Nephron (organoid): ENCODE measurements around the gene XKR7.

Source experiments
- H3K27ac Mint-ChIP-seq, 3 experiments: 2 replicates each; pipeline ENCODE4 v1.8.0; 2020; ENCODE audit warnings: mixed read lengths in 3 of 3, mild to moderate bottlenecking in 2 of 3, moderate library complexity in 1 of 3
- H3K27me3 Mint-ChIP-seq: 2 replicates; pipeline ENCODE4 v1.8.0; 2021; ENCODE audit warnings: low read depth, mild to moderate bottlenecking, moderate library complexity, mixed read lengths
- H3K36me3 Mint-ChIP-seq: 2 replicates; pipeline ENCODE4 v1.8.0; 2020; ENCODE audit warnings: low read depth, mixed read lengths
- H3K4me1 Mint-ChIP-seq: 2 replicates; pipeline ENCODE4 v1.8.0; 2020; ENCODE audit warnings: mixed read lengths
- H3K4me3 Mint-ChIP-seq, 3 experiments: 2 replicates each; pipeline ENCODE4 v1.8.0; 2020; ENCODE audit warnings: mild to moderate bottlenecking in 3 of 3, mixed read lengths in 3 of 3, moderate library complexity in 2 of 3
- H3K9me3 Mint-ChIP-seq: 2 replicates; pipeline ENCODE4 v1.8.0; 2020; ENCODE audit warnings: mixed read lengths
- TF ChIP-seq, protein P1 (sequence below), 3 experiments: fragments of 200-600 bp; sonication (generic); IDR thresholded peaks; one replicate each; pipeline ENCODE4 v1.5.0; 2021; ENCODE audit warnings: antibody characterized with exemption in 3 of 3; ENCODE audit not compliant: unreplicated experiment in 3 of 3

XKR7 gene

DNA sequence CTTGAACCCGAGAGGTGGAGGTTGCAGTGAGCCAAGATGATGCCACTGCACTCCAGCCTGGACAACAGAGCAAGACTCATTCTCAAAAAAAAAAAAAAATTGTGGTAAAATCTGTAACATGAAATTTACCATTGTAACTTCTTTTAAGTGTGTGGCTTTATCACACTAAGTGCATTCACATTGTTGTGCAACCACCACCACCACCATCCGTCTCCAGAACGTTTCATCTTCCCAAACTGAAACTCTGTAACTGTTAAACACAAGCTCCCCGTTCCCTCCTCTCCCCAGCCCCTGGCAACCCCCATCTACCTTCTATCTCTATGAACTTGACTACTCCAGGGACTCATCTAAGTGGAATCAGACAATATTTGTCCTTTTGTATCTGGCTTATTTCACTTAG, 45.8 kb upstream of the XKR7 start:
- H3K4me1 Mint-ChIP-seq = peaks cover 15% of the 10 kb centered on the region

DNA sequence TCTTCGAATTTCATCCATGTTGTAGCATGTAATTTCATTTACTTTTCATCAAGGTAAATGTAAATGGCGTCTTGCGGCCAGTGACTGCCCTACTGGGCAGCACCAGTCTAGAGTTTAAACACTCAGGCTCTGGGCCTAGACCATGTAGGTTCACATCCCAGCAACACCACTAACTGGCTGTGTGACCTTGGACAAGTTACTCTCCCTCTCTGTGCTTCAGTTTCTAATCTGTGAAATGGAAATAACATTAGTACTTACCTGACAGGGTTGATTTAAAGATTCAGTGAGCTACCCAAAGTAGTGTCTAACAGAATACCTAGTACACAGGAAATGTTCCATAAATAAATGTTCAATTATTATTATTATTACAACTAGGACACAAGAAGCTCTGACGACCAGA, 45.4 kb upstream of the XKR7 start:
- TF ChIP-seq, protein P1, sequence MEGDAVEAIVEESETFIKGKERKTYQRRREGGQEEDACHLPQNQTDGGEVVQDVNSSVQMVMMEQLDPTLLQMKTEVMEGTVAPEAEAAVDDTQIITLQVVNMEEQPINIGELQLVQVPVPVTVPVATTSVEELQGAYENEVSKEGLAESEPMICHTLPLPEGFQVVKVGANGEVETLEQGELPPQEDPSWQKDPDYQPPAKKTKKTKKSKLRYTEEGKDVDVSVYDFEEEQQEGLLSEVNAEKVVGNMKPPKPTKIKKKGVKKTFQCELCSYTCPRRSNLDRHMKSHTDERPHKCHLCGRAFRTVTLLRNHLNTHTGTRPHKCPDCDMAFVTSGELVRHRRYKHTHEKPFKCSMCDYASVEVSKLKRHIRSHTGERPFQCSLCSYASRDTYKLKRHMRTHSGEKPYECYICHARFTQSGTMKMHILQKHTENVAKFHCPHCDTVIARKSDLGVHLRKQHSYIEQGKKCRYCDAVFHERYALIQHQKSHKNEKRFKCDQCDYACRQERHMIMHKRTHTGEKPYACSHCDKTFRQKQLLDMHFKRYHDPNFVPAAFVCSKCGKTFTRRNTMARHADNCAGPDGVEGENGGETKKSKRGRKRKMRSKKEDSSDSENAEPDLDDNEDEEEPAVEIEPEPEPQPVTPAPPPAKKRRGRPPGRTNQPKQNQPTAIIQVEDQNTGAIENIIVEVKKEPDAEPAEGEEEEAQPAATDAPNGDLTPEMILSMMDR (IDR thresholded peaks at IDR 0.05; ENCODE audit: unreplicated experiment in 3 of 3) = no peak
- H3K4me3 Mint-ChIP-seq = no peak overlapping the region
- H3K27me3 Mint-ChIP-seq = peaks cover 5% of the 10 kb centered on the region
- peaks cover 15% of the 10 kb centered on the region for H3K4me1 Mint-ChIP-seq
- H3K9me3 Mint-ChIP-seq = no peaks in the 10 kb centered on the region
- H3K27ac Mint-ChIP-seq = no peak overlapping the region
- peaks cover 3% of the 10 kb centered on the region for H3K36me3 Mint-ChIP-seq

More for the DNA sequence above, 45.8 kb upstream of the XKR7 start:
- Mint-ChIP-seq H3K9me3 (no peaks in the 10 kb centered on the region), H3K27ac (no peak overlapping the region), H3K27me3 (peaks cover 5% of the 10 kb centered on the region), H3K36me3 (peaks cover 3% of the 10 kb centered on the region), H3K4me3 (no peak overlapping the region)
- TF ChIP-seq, protein P1 (IDR thresholded peaks at IDR 0.05; ENCODE audit: unreplicated experiment in 3 of 3) = no peak

DNA sequence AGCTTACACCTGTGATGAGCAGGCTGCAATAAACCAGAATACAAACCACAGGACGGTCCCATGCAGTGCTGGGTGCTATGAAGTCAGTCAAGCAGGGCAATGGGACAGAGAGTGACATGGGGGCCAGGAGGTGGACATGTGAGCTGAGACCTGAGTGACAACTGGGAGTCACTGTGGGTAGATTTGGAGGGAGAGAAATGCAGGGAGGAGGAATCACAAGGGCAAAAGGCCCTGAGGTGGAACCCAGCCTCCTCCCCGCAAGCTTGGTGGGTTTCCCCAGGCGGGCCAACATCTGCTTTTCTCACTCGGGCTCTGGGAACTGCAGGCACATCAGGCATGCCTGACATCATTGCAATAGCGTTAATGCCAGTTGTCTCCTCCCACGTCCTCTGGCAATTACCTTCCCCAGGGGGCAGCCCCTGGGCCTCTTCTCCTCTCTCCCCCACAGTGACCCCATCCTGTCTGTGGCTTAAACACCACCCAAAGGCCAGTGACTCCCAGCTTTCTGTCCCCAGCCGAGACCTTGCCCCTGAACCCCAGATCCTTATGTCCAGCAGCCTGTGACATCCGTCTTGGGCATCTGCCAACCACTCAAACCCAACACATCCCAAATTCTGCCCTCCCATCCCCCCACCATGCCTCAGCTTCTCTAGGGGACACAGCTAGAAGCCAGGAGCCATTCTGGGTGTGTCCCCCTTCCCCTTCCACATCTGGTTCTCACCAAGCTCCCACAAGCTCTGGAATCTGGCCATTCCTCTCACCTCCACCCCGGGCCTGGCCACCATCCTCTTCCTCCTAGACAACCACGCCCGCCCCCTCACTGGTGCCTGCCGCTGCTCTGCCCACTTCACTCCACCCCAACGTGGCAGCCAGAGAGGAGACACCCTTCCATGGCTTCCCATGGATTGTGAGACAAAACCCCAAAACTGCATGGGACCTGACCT, 44.3 kb upstream of the XKR7 start:
- H3K4me3 Mint-ChIP-seq = no peak overlapping the region
- no peaks in the 10 kb centered on the region for H3K9me3 Mint-ChIP-seq
- H3K36me3 Mint-ChIP-seq = peaks cover 3% of the 10 kb centered on the region
- TF ChIP-seq, protein P1 (IDR thresholded peaks at IDR 0.05; ENCODE audit: unreplicated experiment in 3 of 3) = no peak
- H3K27me3 Mint-ChIP-seq = peaks cover 6% of the 10 kb centered on the region
- H3K4me1 Mint-ChIP-seq = peaks cover 8% of the 10 kb centered on the region
- H3K27ac Mint-ChIP-seq = no peak overlapping the region

DNA sequence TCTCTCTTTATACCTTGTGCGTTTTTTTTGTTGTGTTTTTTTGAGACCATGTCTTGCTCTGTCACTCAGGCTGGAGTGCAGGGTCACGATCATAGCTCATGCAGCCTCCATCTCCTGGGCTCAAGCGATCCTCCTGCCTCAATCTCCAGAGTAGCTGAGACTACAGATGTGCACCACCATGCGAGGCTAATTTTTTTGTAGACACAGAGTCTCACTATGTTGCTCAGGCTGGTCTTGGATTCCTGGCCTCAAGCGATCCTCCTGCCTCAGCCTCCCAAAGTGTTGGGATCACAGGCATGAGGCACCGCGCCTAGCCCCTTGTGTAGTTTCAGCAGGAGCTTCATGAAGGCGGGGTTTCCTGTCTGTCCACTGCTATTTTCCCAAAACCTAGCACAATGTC, 43.4 kb upstream of the XKR7 start:
- Mint-ChIP-seq H3K36me3 (peaks cover 3% of the 10 kb centered on the region), H3K4me1 (peaks cover 8% of the 10 kb centered on the region), H3K4me3 (no peak overlapping the region), H3K27me3 (peaks cover 9% of the 10 kb centered on the region), H3K9me3 (no peaks in the 10 kb centered on the region), H3K27ac (no peak overlapping the region)
- TF ChIP-seq, protein P1 (IDR thresholded peaks at IDR 0.05; ENCODE audit: unreplicated experiment in 3 of 3) = no peak

DNA sequence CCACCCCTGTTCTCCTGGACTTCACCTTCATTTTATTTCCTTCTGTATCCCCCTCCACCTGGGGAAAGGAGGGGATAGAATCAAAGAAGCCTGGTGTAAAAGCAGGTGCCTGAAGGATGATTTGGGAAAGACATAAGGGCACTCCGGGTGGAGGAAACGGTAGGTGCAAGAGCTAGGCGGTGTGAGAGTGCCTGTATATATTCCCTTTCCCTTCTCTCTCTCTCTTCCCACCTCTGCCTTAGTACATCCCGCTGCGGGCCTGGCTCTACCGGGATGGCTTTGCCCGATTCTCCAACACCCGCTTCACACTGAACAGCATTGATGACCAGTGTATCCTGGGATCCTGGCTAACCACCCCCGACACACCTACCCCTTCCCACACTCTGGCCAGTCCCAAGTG, 42.3 kb upstream of the XKR7 start:
- Mint-ChIP-seq H3K36me3 (peaks cover 3% of the 10 kb centered on the region), H3K27ac (no peak overlapping the region), H3K4me3 (no peak overlapping the region), H3K9me3 (no peaks in the 10 kb centered on the region), H3K4me1 (peaks cover 9% of the 10 kb centered on the region), H3K27me3 (peaks cover 9% of the 10 kb centered on the region)
- TF ChIP-seq, protein P1 (IDR thresholded peaks at IDR 0.05; ENCODE audit: unreplicated experiment in 3 of 3) = no peak

DNA sequence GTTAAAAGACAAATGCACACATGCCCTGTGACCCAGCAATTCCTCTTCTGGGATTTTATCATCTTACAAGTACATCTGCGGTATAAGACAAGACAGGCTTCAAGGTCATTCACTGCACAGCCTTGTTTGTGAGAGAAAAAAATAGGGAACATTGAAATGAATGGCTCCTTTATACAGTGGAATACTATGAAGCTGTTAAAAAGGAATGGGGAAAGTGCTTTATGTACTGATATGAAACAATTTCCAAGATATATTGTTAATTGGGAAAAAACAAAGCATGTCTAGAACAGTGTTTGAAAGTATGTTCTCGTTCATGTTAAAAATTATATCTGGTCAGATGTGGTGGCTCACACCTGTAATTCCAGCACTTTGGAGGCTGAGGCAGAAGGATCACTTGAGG, 41.5 kb upstream of the XKR7 start:
- Mint-ChIP-seq H3K9me3 (no peaks in the 10 kb centered on the region), H3K27me3 (peaks cover 14% of the 10 kb centered on the region), H3K4me3 (no peak overlapping the region), H3K27ac (no peak overlapping the region), H3K36me3 (peaks cover 3% of the 10 kb centered on the region), H3K4me1 (peaks cover 12% of the 10 kb centered on the region)
- TF ChIP-seq, protein P1 (IDR thresholded peaks at IDR 0.05; ENCODE audit: unreplicated experiment in 3 of 3) = no peak
